ENCODE data around the gene CLP1. TPM values are rescaled to one million over a fixed set of nuclear protein-coding genes. Genes with fewer than 3 reads are reported as not detected.

The CLP1 gene
- total and polyA plus RNA-seq, 10 of the 15 experiments (the other 5 are each of a cell fraction or from before 2014, with no cell fraction given) = 19.9 to 45.7 (median 27.8) TPM

- WGBS (ENCODE audit: insufficient coverage, insufficient replicate concordance, low lambda C conversion rate, missing lambda C conversion rate) = 37% methylated on average over 23 of the region's 23 CpGs
- intact Hi-C loops (cut with micrococcal nuclease; ENCODE audit: unreplicated experiment) = no loop called here
- no peaks in the 10 kb centered on the region for H3K9me3 ChIP-seq (replicated peaks; ENCODE audit: control insufficient read depth, insufficient read depth, low read length)
- H3K27me3 ChIP-seq (replicated peaks in 1 of 2; ENCODE audit: control insufficient read depth in 2 of 2, insufficient read depth in 2 of 2, low read length in 1 of 2) = peaks cover 12 to 17% of the 10 kb centered on the region in 2 experiments
- RAD21 ChIA-PET (ENCODE audit: unreplicated experiment) = interaction anchor here (0.6 to 1.6 kb wide), 4 partner anchors 79 to 155 kb away, joined by 3 to 10 read pairs (median 3); partner anchors contain the start of genes TIMM10 and UBE2L6
- POLR2A ChIA-PET = interaction anchor here (0.6 kb wide), 1 partner anchor 62 kb away, joined by 3 read pairs; no protein-coding TSS in a partner anchor
- no peaks in the 10 kb centered on the region for H3K36me3 ChIP-seq (ENCODE audit: control insufficient read depth in 2 of 2, insufficient read depth in 2 of 2, low read length in 1 of 2)
- FAIRE-seq (no peak), DNase-seq (ENCODE audit: low read depth, low spot score) (no peak), ATAC-seq (no peak)
- no peaks in the 10 kb centered on the region for H3K79me2 ChIP-seq (ENCODE audit: control insufficient read depth, insufficient read depth, low read length)
- no peak overlapping the region for H3K9ac ChIP-seq (ENCODE audit: control insufficient read depth, insufficient read depth, low read length)
- H3K4me1 ChIP-seq (ENCODE audit: control insufficient read depth, insufficient read depth, low read length) = peaks cover 12% of the 10 kb centered on the region
- no TSS peak for BruUV-seq (replicated peaks)
- CTCF ChIA-PET = interaction anchor here (0.6 to 13.9 kb wide), 9 partner anchors 8 to 301 kb away, joined by 3 to 319 read pairs (median 5); partner anchors contain the start of genes CLP1 and UBE2L6
- no peak overlapping the region for H3K27ac ChIP-seq (ENCODE audit: control insufficient read depth, insufficient read depth)
- in situ Hi-C loops (cut with MboI) = no loop called here
- TF ChIP-seq FOXK2 (IDR thresholded peaks at IDR 0.05) = no peak
- no peak overlapping the region for H3K4me3 ChIP-seq
- SMC1A ChIA-PET (ENCODE audit: uncharacterized antibody, unreplicated experiment) = interaction anchor here (0.5 to 1.2 kb wide), 4 partner anchors 79 to 870 kb away, joined by 3 read pairs; partner anchors contain the start of gene UBE2L6
- H4K20me1 ChIP-seq (ENCODE audit: control insufficient read depth, insufficient read depth) = no peaks in the 10 kb centered on the region
- H3K4me2 ChIP-seq (ENCODE audit: control insufficient read depth, insufficient read depth) = no peak overlapping the region
- no peak overlapping the region for H2AFZ ChIP-seq (ENCODE audit: control insufficient read depth, low read depth, low read length)
Measured at GRCh38 chr11:57646799-57647303, 10.7 kb upstream of the CLP1 start.

- intact Hi-C loops (cut with micrococcal nuclease; ENCODE audit: unreplicated experiment) (no loop called here), in situ Hi-C loops (cut with MboI) (no loop called here)
- Histone ChIP-seq H3K4me3 (no peak overlapping the region), H3K4me2 (ENCODE audit: control insufficient read depth, insufficient read depth) (no peak overlapping the region), H3K27ac (ENCODE audit: control insufficient read depth, insufficient read depth) (no peak overlapping the region), H2AFZ (ENCODE audit: control insufficient read depth, low read depth, low read length) (no peak overlapping the region), H3K9me3 (replicated peaks; ENCODE audit: control insufficient read depth, insufficient read depth, low read length) (no peaks in the 10 kb centered on the region), H4K20me1 (ENCODE audit: control insufficient read depth, insufficient read depth) (no peaks in the 10 kb centered on the region), H3K79me2 (ENCODE audit: control insufficient read depth, insufficient read depth, low read length) (no peaks in the 10 kb centered on the region), H3K27me3 (replicated peaks in 1 of 2; ENCODE audit: control insufficient read depth in 2 of 2, insufficient read depth in 2 of 2, low read length in 1 of 2) (peaks cover 12 to 17% of the 10 kb centered on the region in 2 experiments), H3K9ac (ENCODE audit: control insufficient read depth, insufficient read depth, low read length) (no peak overlapping the region), H3K36me3 (ENCODE audit: control insufficient read depth in 2 of 2, insufficient read depth in 2 of 2, low read length in 1 of 2) (no peaks in the 10 kb centered on the region), H3K4me1 (ENCODE audit: control insufficient read depth, insufficient read depth, low read length) (peaks cover 12% of the 10 kb centered on the region)
- ATAC-seq (no peak), FAIRE-seq (no peak), DNase-seq (ENCODE audit: low read depth, low spot score) (no peak)
- ChIA-PET CTCF (interaction anchor here (0.6 to 13.9 kb wide), 7 partner anchors 7 to 302 kb away, joined by 3 to 319 read pairs (median 8); partner anchors contain the start of genes CLP1 and UBE2L6), RAD21 (ENCODE audit: unreplicated experiment) (interaction anchor here (1.2 to 1.6 kb wide), 3 partner anchors 79 to 155 kb away, joined by 3 to 10 read pairs (median 3); partner anchors contain the start of genes TIMM10 and UBE2L6), SMC1A (ENCODE audit: uncharacterized antibody, unreplicated experiment) (interaction anchor here (0.5 to 2.1 kb wide), 4 partner anchors 79 to 871 kb away, joined by 3 to 6 read pairs (median 3); partner anchors contain the start of gene UBE2L6), POLR2A (interaction anchor here (0.6 to 1.0 kb wide), 2 partner anchors 62 to 99 kb away, joined by 3 read pairs; no protein-coding TSS in a partner anchor)
- TF ChIP-seq RAD51 (IDR thresholded peaks at IDR 0.05) = no peak
- TF ChIP-seq ESRRA (IDR thresholded peaks at IDR 0.05; ENCODE audit: low read length) = no peak
- TF ChIP-seq GABPA (IDR thresholded peaks at IDR 0.05; ENCODE audit: low read depth) = no peak
- TF ChIP-seq FOXM1 (IDR thresholded peaks at IDR 0.05; ENCODE audit: low read depth, low read length) = no peak
- no peak for TF ChIP-seq ATF2 (IDR thresholded peaks at IDR 0.05; ENCODE audit: low read length)
- TF ChIP-seq ZNF24 (IDR thresholded peaks at IDR 0.05) = no peak
- no peak for TF ChIP-seq IRF4 (IDR thresholded peaks at IDR 0.05; ENCODE audit: low read depth, low read length)
- no peak for TF ChIP-seq MLLT1 (IDR thresholded peaks at IDR 0.05)
- TF ChIP-seq MTA2 (IDR thresholded peaks at IDR 0.05; ENCODE audit: low read depth) = no peak
- BruUV-seq (replicated peaks) = no TSS peak
- 49% methylated on average over 10 of the region's 10 CpGs for WGBS (ENCODE audit: insufficient coverage, insufficient replicate concordance, low lambda C conversion rate, missing lambda C conversion rate)
Measured at GRCh38 chr11:57647372-57647771, 10.2 kb upstream of the CLP1 start.
